Tibial nerve (tissue), 4 donors: ENCODE data around the gene SUPT7L. TPM values are rescaled to one million over a fixed set of nuclear protein-coding genes. Genes with fewer than 3 reads are reported as not detected.
"Not testable (repeated sequence)": the region's sequence is repeated elsewhere in the genome, so short reads cannot be mapped to it uniquely, and the experiment has no call there.

Experiments used
- DNase-seq, 2 donors: peaks; one replicate each; pipeline ENCODE4 v3.0.0-alpha.2; 2019; ENCODE audit warnings: low spot score in 2 of 2
- H3K27ac ChIP-seq, 4 donors: fragments of 200-600 bp; sonication (generic) in 3 of 4; one replicate each; pipeline ENCODE4 v1.5.1; 2017 to 2019; ENCODE audit warnings: mild to moderate bottlenecking in 1 of 4
- H3K27me3 ChIP-seq, 2 donors: fragments of 200-600 bp; sonication (generic) in 1 of 2; one replicate each; pipeline versions ENCODE4 v1.5.1 to v1.6.0; 2017 to 2019
- H3K36me3 ChIP-seq, 3 donors: fragments of 200-600 bp; sonication (generic); one replicate each; pipeline ENCODE4 v1.5.1; 2018 to 2019
- H3K4me1 ChIP-seq, 4 donors: fragments of 200-600 bp; sonication (generic) in 3 of 4; one replicate each; pipeline ENCODE4 v1.5.1; 2017 to 2019
- H3K4me3 ChIP-seq, 4 donors: fragments of 200-600 bp; sonication (generic) in 3 of 4; one replicate each; pipeline ENCODE4 v1.5.1; 2017 to 2019; ENCODE audit warnings: mild to moderate bottlenecking in 1 of 4, moderate library complexity in 1 of 4
- H3K9me3 ChIP-seq, 4 donors: fragments of 200-600 bp; sonication (generic) in 3 of 4; one replicate each; pipeline ENCODE4 v1.5.1; 2017 to 2019
- CTCF ChIP-seq, 5 experiments: fragments of 200-600 bp in 3 of 5; fragments of 450-650 bp in 2 of 5; sonication (generic) in 3 of 5; IDR thresholded peaks; one replicate each; pipeline ENCODE4 v1.5.1; 2016 to 2019; ENCODE audit warnings: antibody characterized with exemption in 5 of 5, mild to moderate bottlenecking in 3 of 5, moderate library complexity in 2 of 5
- EP300 ChIP-seq, 2 donors: sonication (generic); formaldehyde crosslinking; IDR thresholded peaks; one replicate each; pipeline ENCODE4 v1.6.1; 2017; ENCODE audit warnings: antibody characterized with exemption in 2 of 2, mild to moderate bottlenecking in 1 of 2
- POLR2A ChIP-seq, 2 donors: fragments of 450-650 bp; IDR thresholded peaks; one replicate each; pipeline ENCODE4 v1.6.1; 2017; ENCODE audit warnings: antibody characterized with exemption in 2 of 2, mild to moderate bottlenecking in 2 of 2, moderate library complexity in 2 of 2
- WGBS, 2 donors: methylation state at CpG; one replicate each; pipeline ENCODE4 v1.1.5; 2018; 5-methylcytosine and 5-hydroxymethylcytosine counted together
- total RNA-seq, 4 donors: library from RNA; depleted of rRNA; stranded (reverse); fragments of >200 nt; gene quantifications; one replicate each; pipeline ENCODE4 v1.1.0, GENCODE V29; 2016

Gene SUPT7L
- total RNA-seq, 4 donors from 2014 or later, result 30.2 to 36.3 (median 33.8) TPM

DNA sequence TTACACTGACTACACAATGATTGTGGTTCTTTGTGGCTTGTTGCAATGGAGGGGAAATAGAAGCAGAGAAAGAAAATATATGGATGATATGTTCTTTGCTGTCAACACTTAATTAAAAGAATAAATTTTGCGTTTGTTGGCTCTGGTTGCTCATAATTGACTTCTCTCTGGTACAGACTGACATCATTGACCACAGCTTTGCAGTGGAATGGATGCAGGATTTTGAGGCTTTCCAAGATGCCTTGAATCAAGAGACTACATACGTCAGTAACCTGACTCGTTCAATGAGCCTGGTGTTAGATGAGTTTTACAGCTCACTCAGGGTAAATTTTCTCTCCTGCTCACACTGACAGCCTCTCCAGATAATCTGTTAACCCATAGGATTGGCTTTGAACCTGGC, 24.7 kb downstream of the SUPT7L start:
- WGBS, 2 donors, result 51 to 83% methylated on average over 3 of the region's 3 CpGs
- no peaks in the 10 kb centered on the region for H3K9me3 ChIP-seq
- no peak overlapping the region for H3K4me3 ChIP-seq
- no peaks in the 10 kb centered on the region for H3K27me3 ChIP-seq
- no peak overlapping the region for H3K27ac ChIP-seq
- no peak for TF ChIP-seq CTCF (IDR thresholded peaks at IDR 0.05)
- no peak for TF ChIP-seq POLR2A (IDR thresholded peaks at IDR 0.05)
- TF ChIP-seq EP300 (IDR thresholded peaks at IDR 0.05), result no peak
- DNase-seq, result no peak
- no peaks in the 10 kb centered on the region for H3K4me1 ChIP-seq
- H3K36me3 ChIP-seq, result peaks cover 0 to 98% (median 4%) of the 10 kb centered on the region in 3 donors

GRCh38 chr2:27638037-27638637, 25.3 kb downstream of the SUPT7L start:
- 91 to 94% methylated on average over 3 of the region's 3 CpGs for WGBS, 2 donors
- H3K9me3 ChIP-seq, result no peaks in the 10 kb centered on the region

GRCh38 chr2:27636766-27637165, 26.6 kb downstream of the SUPT7L start:
- Histone ChIP-seq H3K27me3 (no peaks in the 10 kb centered on the region), H3K9me3 (no peaks in the 10 kb centered on the region), H3K4me1 (no peaks in the 10 kb centered on the region), H3K4me3 (no peak overlapping the region), H3K27ac (no peak overlapping the region), H3K36me3 (peaks cover 0 to 99% (median 9%) of the 10 kb centered on the region in 3 donors)
- TF ChIP-seq CTCF (IDR thresholded peaks at IDR 0.05), result no peak
- no peak for TF ChIP-seq POLR2A (IDR thresholded peaks at IDR 0.05)
- TF ChIP-seq EP300 (IDR thresholded peaks at IDR 0.05), result no peak
- 92% methylated on average over 5 of the region's 5 CpGs for WGBS, 2 donors
- no peak for DNase-seq

More at GRCh38 chr2:27638037-27638637, 25.3 kb downstream of the SUPT7L start:
- Histone ChIP-seq H3K4me3 (no peak overlapping the region), H3K4me1 (no peaks in the 10 kb centered on the region), H3K27ac (no peak overlapping the region), H3K27me3 (no peaks in the 10 kb centered on the region), H3K36me3 (peaks cover 0 to 98% (median 7%) of the 10 kb centered on the region in 3 donors)
- TF ChIP-seq EP300 (IDR thresholded peaks at IDR 0.05) (no peak), POLR2A (IDR thresholded peaks at IDR 0.05) (no peak)
- DNase-seq, result no peak

DNA sequence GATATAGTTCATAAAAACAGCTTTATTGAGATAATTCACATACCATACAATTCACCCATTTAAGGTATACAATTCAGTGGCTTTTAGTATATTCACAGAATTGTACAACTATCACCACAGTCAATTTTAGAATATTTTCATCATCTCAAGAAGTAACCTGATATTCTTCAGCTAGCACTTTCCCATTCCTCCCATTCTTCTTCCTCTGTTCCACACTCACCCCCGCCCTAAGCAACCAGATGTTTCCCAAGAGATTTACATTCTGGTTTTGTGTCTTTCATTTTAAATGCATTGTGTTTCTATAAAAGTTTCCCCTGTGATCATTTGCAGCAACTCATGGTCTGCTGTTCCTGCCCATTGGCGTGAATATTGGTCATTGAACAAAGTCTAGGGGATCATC, 29.1 kb downstream of the SUPT7L start:
- no peak for DNase-seq
- TF ChIP-seq CTCF (IDR thresholded peaks at IDR 0.05) (no peak), POLR2A (IDR thresholded peaks at IDR 0.05) (no peak), EP300 (IDR thresholded peaks at IDR 0.05) (no peak)
- Histone ChIP-seq H3K9me3 (no peaks in the 10 kb centered on the region), H3K27ac (no peak overlapping the region), H3K4me3 (no peak overlapping the region), H3K36me3 (peaks cover 0 to 89% (median 9%) of the 10 kb centered on the region in 3 donors), H3K27me3 (no peaks in the 10 kb centered on the region), H3K4me1 (peaks cover 0 to 12% (median 4%) of the 10 kb centered on the region in 4 donors)
- 89 to 94% methylated on average over 2 of the region's 2 CpGs for WGBS, 2 donors

GRCh38 chr2:27630257-27630656, 33.2 kb downstream of the SUPT7L start:
- H3K27me3 ChIP-seq, H3K9me3 ChIP-seq, H3K27ac ChIP-seq, DNase-seq, H3K4me3 ChIP-seq: not testable (repeated sequence)
- Histone ChIP-seq H3K4me1 (peaks cover 0 to 32% (median 11%) of the 10 kb centered on the region in 4 donors), H3K36me3 (peaks cover 0 to 48% (median 5%) of the 10 kb centered on the region in 3 donors)
- 96 to 100% methylated on average over 2 of the region's 2 CpGs for WGBS, 2 donors

DNA sequence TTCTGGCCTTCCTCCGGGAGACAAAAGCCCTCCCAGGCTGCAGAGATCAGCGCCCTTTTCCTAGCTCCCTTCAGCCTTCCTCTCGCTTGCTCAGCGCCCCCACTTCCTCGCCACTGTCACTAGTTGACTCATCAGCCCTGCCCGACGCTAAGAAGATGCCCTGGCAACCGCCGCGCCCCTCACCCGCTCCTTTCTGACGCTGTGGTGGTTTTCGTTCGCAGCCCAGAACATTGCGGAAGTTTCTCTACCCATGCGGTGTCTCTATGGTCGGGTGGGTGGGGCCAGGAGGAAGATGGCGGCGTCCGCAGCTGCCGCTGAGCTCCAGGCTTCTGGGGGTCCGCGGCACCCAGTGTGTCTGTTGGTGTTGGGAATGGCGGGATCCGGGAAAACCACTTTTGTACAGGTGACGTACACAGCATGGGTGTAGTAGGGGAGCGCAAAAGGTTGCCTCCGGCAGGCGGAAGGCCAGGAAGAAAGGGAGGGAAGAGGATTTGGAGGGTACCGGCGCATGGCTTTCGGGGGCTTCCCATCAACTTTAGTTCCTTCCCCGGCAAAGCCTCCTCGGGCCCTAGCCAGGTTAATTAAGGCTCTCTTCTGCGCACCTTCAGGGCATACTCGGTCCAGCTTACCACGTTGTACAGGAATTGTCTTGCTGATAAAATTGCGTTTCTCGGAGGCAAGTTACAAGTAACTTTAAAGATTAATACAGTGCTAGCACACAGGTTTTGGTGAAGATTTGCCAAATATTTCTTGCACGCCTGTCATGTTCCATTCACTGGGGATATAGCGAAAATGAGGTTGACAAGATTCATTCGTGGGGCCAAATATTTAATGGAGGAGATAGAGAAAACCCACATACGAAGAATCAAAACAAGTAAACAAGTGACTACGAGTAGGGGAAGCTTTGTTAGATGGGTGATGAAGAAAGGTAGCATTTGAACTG, 34.4 kb downstream of the SUPT7L start, which contains the start of the genes CCDC121 and GPN1:
Gene CCDC121 (minus strand): TSS at position 246 of the 943 bp plus-strand sequence. CDS start 1,213 bp downstream, outside the sequence.
Gene GPN1 (plus strand): TSS at position 284 of the 943 bp plus-strand sequence. CDS start 9 bp downstream, at position 293.
- Histone ChIP-seq H3K27ac (peak within 1 kb of the TSS; percentile 62 to 85 (median 80)), H3K36me3 (peaks cover 0 to 45% (median 5%) of the 10 kb centered on the region in 3 donors), H3K9me3 (no peaks in the 10 kb centered on the region), H3K27me3 (no peaks in the 10 kb centered on the region), H3K4me1 (peaks cover 0 to 32% (median 11%) of the 10 kb centered on the region in 4 donors), H3K4me3 (peak within 1 kb of the TSS; percentile 60 to 73 (median 64))
- peak; percentile 67 to 82 for DNase-seq
- 1% methylated on average over 40 to 44 of the region's 44 CpGs for WGBS, 2 donors
- TF ChIP-seq EP300 (IDR thresholded peaks at IDR 0.05), result peak; percentile 45 to 82
- TF ChIP-seq POLR2A (IDR thresholded peaks at IDR 0.05), result peak in 1 of 2 donors; percentile 50
- no peak for TF ChIP-seq CTCF (IDR thresholded peaks at IDR 0.05)
